IMR-90 (cell line): ENCODE measurements around the gene SH3RF3.

ENCODE experiments used
- CHD1 ChIP-seq: IDR thresholded peaks from 2 replicates; pipeline ENCODE4 v1.6.1; 2012; ENCODE audit warnings: low read depth, low read length, improper control_type of control experiment
- TF ChIP-seq, protein P1 (sequence below): conservative IDR thresholded peaks from 2 replicates; pipeline ENCODE4 v1.5.1; 2012; ENCODE audit warnings: mild to moderate bottlenecking, low read depth, low read length, improper control_type of control experiment

DNA sequence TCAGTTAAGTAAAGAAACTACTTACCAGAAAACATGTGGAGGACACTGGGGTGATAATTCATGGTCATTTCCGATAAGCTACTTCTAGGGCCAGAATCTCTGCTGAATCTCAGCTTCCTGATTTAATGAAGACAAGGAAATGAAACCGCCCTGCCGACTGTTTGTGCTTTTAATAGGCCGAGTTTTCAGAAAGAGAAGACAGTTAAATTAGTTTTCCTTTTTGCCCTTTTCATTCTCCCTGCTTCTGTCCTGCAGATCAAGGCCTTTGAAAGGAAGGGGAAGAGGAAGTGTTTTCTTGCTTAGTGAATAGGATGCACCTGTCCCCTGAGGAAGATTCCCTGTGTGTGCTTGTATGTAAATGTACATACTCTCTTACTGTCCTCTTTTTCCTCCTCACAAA, 126.6 kb downstream of the SH3RF3 start:
- TF ChIP-seq, protein P1, sequence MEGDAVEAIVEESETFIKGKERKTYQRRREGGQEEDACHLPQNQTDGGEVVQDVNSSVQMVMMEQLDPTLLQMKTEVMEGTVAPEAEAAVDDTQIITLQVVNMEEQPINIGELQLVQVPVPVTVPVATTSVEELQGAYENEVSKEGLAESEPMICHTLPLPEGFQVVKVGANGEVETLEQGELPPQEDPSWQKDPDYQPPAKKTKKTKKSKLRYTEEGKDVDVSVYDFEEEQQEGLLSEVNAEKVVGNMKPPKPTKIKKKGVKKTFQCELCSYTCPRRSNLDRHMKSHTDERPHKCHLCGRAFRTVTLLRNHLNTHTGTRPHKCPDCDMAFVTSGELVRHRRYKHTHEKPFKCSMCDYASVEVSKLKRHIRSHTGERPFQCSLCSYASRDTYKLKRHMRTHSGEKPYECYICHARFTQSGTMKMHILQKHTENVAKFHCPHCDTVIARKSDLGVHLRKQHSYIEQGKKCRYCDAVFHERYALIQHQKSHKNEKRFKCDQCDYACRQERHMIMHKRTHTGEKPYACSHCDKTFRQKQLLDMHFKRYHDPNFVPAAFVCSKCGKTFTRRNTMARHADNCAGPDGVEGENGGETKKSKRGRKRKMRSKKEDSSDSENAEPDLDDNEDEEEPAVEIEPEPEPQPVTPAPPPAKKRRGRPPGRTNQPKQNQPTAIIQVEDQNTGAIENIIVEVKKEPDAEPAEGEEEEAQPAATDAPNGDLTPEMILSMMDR: no peak
- no peak for TF ChIP-seq CHD1
